A673 (cell line): ENCODE results near the gene SOX2. TPM values are rescaled to one million over a fixed set of nuclear protein-coding genes. Genes with fewer than 3 reads are reported as not detected.

Experiments used
- BruUV-seq: library from RNA; stranded (reverse); fragments of 400-500 nt; replicated peaks from 2 replicates; lab custom pipeline; 2021; lab: Mats Ljungman, UMichigan
- CTCF ChIA-PET: fragments of 300-600 bp; sonication (Branson Sonifier 250); formaldehyde crosslinking; loops from one replicate; lab custom pipeline; 2022; ENCODE audit warnings: antibody characterized with exemption; lab: Charles Lee
- POLR2A ChIA-PET: fragments of 300-600 bp; sonication (Branson Sonifier 250); formaldehyde crosslinking; loops from one replicate; lab custom pipeline; 2022; ENCODE audit warnings: antibody characterized with exemption; ENCODE audit not compliant: low non-redundant PET; lab: Charles Lee
- DNase-seq: peaks from one replicate; pipeline ENCODE4 v3.0.0-alpha.2; 2015; ENCODE audit warnings: low spot score
- H3K27ac ChIP-seq: fragments of 200-600 bp; sonication (generic); 2 replicates; pipeline ENCODE4 v1.5.1; 2016; ENCODE audit warnings: mixed run types, low read depth, mild to moderate bottlenecking, mixed read lengths, antibody characterized with exemption, low read length; ENCODE audit not compliant: poor library complexity, severe bottlenecking
- H3K27me3 ChIP-seq: fragments of 200-600 bp; sonication (generic); replicated peaks from 2 replicates; pipeline ENCODE4 v1.6.1; 2017; ENCODE audit warnings: mixed run types, low read depth, mild to moderate bottlenecking, mixed read lengths, antibody characterized with exemption, low read length; ENCODE audit not compliant: insufficient read depth, poor library complexity
- H3K36me3 ChIP-seq: fragments of 200-600 bp; sonication (generic); 2 replicates; pipeline ENCODE4 v1.6.1; 2016; ENCODE audit warnings: mixed run types, mild to moderate bottlenecking, mixed read lengths, antibody characterized with exemption, low read length; ENCODE audit not compliant: insufficient read depth, poor library complexity, severe bottlenecking
- H3K4me1 ChIP-seq: fragments of 200-600 bp; sonication (generic); 2 replicates; pipeline ENCODE4 v1.6.1; 2017; ENCODE audit warnings: mixed run types, mild to moderate bottlenecking, mixed read lengths, antibody characterized with exemption, low read length; ENCODE audit not compliant: insufficient read depth, poor library complexity, severe bottlenecking
- H3K4me3 ChIP-seq: fragments of 200-600 bp; sonication (generic); 2 replicates; pipeline ENCODE4 v1.5.1; 2016; ENCODE audit warnings: low read depth, mixed run types, mild to moderate bottlenecking, mixed read lengths, low read length; ENCODE audit not compliant: poor library complexity, severe bottlenecking
- H3K9me3 ChIP-seq: fragments of 200-600 bp; sonication (generic); 2 replicates; pipeline ENCODE4 v1.6.1; 2016; ENCODE audit warnings: mixed run types, low read depth, mild to moderate bottlenecking, mixed read lengths, antibody characterized with exemption, low read length; ENCODE audit not compliant: poor library complexity, severe bottlenecking
- EZH2 ChIP-seq: fragments of 200-600 bp; sonication (generic); IDR thresholded peaks from 2 replicates; pipeline ENCODE4 v1.6.1; 2017; ENCODE audit warnings: borderline replicate concordance, low read depth, mild to moderate bottlenecking, mixed read lengths, antibody characterized with exemption, low read length; ENCODE audit not compliant: poor library complexity, severe bottlenecking
- intact Hi-C: fragments of 100-400 bp; cut with micrococcal nuclease; formaldehyde crosslinking; loops from one replicate; pipeline ENCODE4 v1.10.0; 2022; ENCODE audit not compliant: unreplicated experiment
- total RNA-seq: library from RNA; stranded (reverse); gene quantifications from 2 replicates; pipeline ENCODE4 v1.2.3, GENCODE V29; 2021
- TF ChIP-seq, protein P1 (sequence below): fragments of 300-800, 200-600 bp; sonication (generic); conservative IDR thresholded peaks from 2 replicates; pipeline ENCODE4 v1.5.1; 2017; ENCODE audit warnings: low read depth, mild to moderate bottlenecking, antibody characterized with exemption, low read length, moderate library complexity, mixed read lengths

The SOX2 gene
- total RNA-seq, 1 experiment from 2014 or later = 62.0 TPM

- CTCF ChIA-PET = interaction anchor here (0.6 kb wide), 1 partner anchor 20 kb away, joined by 3 read pairs; no protein-coding TSS in a partner anchor
These were observed 9.5 kb downstream of the SOX2 start for GRCh38 chr3:181721046-181721875.

GRCh38 chr3:181722156-181722555, 10.4 kb downstream of the SOX2 start:
- ChIA-PET CTCF (interaction anchor here (0.6 kb wide), 1 partner anchor 21 kb away, joined by 3 read pairs; no protein-coding TSS in a partner anchor), POLR2A (interaction anchor here (0.6 kb wide), 1 partner anchor 10 kb away, joined by 8 read pairs; no protein-coding TSS in a partner anchor)
- no peaks in the 10 kb centered on the region for H3K36me3 ChIP-seq
- no peak overlapping the region for H3K4me3 ChIP-seq
- BruUV-seq = no TSS peak
- no peak for TF ChIP-seq EZH2
- TF ChIP-seq, protein P1, sequence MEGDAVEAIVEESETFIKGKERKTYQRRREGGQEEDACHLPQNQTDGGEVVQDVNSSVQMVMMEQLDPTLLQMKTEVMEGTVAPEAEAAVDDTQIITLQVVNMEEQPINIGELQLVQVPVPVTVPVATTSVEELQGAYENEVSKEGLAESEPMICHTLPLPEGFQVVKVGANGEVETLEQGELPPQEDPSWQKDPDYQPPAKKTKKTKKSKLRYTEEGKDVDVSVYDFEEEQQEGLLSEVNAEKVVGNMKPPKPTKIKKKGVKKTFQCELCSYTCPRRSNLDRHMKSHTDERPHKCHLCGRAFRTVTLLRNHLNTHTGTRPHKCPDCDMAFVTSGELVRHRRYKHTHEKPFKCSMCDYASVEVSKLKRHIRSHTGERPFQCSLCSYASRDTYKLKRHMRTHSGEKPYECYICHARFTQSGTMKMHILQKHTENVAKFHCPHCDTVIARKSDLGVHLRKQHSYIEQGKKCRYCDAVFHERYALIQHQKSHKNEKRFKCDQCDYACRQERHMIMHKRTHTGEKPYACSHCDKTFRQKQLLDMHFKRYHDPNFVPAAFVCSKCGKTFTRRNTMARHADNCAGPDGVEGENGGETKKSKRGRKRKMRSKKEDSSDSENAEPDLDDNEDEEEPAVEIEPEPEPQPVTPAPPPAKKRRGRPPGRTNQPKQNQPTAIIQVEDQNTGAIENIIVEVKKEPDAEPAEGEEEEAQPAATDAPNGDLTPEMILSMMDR = no peak
- H3K27ac ChIP-seq = no peak overlapping the region
- peaks cover 18% of the 10 kb centered on the region for H3K4me1 ChIP-seq
- intact Hi-C loops = no loop called here
- H3K9me3 ChIP-seq = no peaks in the 10 kb centered on the region
- no peaks in the 10 kb centered on the region for H3K27me3 ChIP-seq
- no peak for DNase-seq

More at GRCh38 chr3:181721046-181721875, 9.5 kb downstream of the SOX2 start:
- H3K4me3 ChIP-seq = no peak overlapping the region
- peaks cover 27% of the 10 kb centered on the region for H3K4me1 ChIP-seq
- POLR2A ChIA-PET = interaction anchor here (0.6 kb wide), 1 partner anchor 11 kb away, joined by 8 read pairs; no protein-coding TSS in a partner anchor
- TF ChIP-seq, protein P1 = no peak
- no peak for TF ChIP-seq EZH2
- no peak overlapping the region for H3K27ac ChIP-seq
- H3K9me3 ChIP-seq = no peaks in the 10 kb centered on the region
- intact Hi-C loops = no loop called here
- DNase-seq = no peak
- H3K27me3 ChIP-seq = no peaks in the 10 kb centered on the region
- BruUV-seq = no TSS peak
- no peaks in the 10 kb centered on the region for H3K36me3 ChIP-seq

DNA sequence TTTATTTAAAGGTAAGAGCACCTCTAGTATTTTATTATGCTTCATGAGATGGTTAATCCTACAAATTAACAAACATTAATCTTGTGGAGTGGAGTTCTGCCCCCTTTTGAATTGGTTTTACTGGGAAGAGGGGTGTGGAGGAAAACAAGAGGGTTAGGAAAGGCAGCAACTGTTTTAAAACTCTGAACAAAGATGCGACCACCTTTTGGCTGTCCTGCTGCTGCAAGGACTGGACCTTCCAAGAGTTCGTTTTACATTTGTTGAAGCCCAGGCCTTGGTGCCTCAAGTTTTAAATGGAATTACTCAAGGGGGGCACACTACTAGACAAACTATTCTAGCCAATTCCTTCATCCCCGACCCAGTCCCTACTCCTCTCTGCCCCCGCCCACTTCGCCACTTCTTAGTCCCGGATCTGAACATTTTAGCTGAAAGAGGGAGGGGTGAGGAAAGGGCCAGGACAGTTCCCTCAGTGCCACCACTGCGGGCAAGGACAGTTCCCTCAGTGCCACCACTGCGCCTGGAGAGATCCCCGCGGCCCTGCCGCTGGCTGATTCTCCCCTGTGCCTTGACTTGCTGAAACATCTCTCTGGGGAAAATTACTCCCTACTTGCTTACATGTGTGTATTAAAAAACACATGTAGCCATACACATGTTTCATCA, 11.2 kb downstream of the SOX2 start:
- CTCF ChIA-PET = no interaction called here
- POLR2A ChIA-PET = no interaction called here
- peaks cover 14% of the 10 kb centered on the region for H3K4me1 ChIP-seq

More for the DNA sequence above, 11.2 kb downstream of the SOX2 start:
- Histone ChIP-seq H3K4me3 (no peak overlapping the region), H3K36me3 (no peaks in the 10 kb centered on the region), H3K27me3 (no peaks in the 10 kb centered on the region), H3K9me3 (no peaks in the 10 kb centered on the region), H3K27ac (no peak overlapping the region)
- no peak for DNase-seq
- no peak for TF ChIP-seq EZH2
- BruUV-seq = no TSS peak
- intact Hi-C loops = no loop called here
